OCI-LY7 (cell line): ENCODE data around the gene CCDC102A.

Experiments
- EZH2phosphoT487 ChIP-seq: fragments of 200-600 bp; sonication (generic); IDR thresholded peaks from 2 replicates; pipeline ENCODE4 v1.6.1; 2018; ENCODE audit warnings: low read depth, borderline replicate concordance, mild to moderate bottlenecking, mixed run types, antibody characterized with exemption, low read length, moderate library complexity, mixed read lengths
- TF ChIP-seq, protein P1 (sequence below): fragments of 200-600 bp; sonication (generic); conservative IDR thresholded peaks from 2 replicates; pipeline ENCODE4 v1.5.1; 2014; ENCODE audit warnings: mild to moderate bottlenecking, antibody characterized with exemption, low read length, moderate library complexity, mixed read lengths

DNA sequence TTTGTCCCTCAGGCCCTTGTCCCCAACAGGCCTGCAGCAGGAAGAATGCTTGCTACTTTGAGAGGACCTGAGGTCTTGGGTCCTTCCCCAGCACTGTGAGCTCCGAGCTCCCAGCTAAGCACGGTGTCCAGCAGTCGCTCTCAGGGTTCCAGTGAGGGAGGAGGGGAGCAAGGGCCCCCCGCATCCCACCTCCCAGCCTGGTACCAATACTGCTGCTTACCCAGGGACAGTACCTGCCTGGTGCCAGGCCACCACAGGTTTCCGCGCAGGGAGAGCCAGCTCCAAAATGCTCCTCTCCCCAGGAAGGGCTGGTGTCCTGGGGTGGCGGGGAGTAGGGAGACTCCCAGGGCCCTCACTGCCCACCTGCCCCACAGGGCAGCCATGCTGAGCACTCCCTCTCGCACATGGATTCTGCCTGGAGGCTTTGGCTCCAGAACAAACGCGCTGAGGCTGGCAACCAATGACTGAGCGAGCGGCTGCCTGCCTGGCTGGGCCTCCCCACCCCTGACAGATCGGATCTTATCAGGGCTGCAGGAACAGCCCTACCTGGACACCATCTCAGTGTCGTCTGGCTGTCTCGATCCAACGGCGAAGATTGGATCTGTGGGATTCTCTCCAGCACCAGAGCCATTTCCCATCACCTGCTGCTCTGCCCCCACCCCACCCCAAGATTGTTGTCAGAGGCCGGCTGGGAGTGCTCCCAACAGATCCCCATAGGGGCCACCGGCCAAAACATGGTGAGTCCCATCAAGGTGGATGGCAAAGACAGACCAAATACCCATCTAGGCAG lies 52.5 kb downstream of the CCDC102A start:
- TF ChIP-seq, protein P1, sequence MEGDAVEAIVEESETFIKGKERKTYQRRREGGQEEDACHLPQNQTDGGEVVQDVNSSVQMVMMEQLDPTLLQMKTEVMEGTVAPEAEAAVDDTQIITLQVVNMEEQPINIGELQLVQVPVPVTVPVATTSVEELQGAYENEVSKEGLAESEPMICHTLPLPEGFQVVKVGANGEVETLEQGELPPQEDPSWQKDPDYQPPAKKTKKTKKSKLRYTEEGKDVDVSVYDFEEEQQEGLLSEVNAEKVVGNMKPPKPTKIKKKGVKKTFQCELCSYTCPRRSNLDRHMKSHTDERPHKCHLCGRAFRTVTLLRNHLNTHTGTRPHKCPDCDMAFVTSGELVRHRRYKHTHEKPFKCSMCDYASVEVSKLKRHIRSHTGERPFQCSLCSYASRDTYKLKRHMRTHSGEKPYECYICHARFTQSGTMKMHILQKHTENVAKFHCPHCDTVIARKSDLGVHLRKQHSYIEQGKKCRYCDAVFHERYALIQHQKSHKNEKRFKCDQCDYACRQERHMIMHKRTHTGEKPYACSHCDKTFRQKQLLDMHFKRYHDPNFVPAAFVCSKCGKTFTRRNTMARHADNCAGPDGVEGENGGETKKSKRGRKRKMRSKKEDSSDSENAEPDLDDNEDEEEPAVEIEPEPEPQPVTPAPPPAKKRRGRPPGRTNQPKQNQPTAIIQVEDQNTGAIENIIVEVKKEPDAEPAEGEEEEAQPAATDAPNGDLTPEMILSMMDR: no peak
- no peak for TF ChIP-seq EZH2phosphoT487
